Endothelial cell of umbilical vein (primary cell): Measurements from ENCODE around the gene MOBP. TPM values are rescaled to one million over a fixed set of nuclear protein-coding genes. Genes with fewer than 3 reads are reported as not detected.

Source experiments
- BruUV-seq: library from RNA; stranded (reverse); fragments of 400-500 nt; replicated peaks from 2 replicates; lab custom pipeline; 2021; lab: Mats Ljungman, UMichigan
- CTCF ChIA-PET: fragments of 300-600, 350-600 bp; sonication (Branson Sonifier 250); formaldehyde crosslinking; loops from one replicate; lab custom pipeline; 2021; ENCODE audit warnings: antibody characterized with exemption, inconsistent platforms; lab: Charles Lee
- POLR2A ChIA-PET: fragments of 300-600, 350-600 bp; sonication (Branson Sonifier 250); formaldehyde crosslinking; loops from one replicate; lab custom pipeline; 2021; ENCODE audit warnings: antibody characterized with exemption, inconsistent platforms; lab: Charles Lee
- DNase-seq: peaks from one replicate; pipeline ENCODE4 v3.0.0-alpha.2; 2011; ENCODE audit warnings: low read depth, low spot score
- FAIRE-seq: peaks from 2 replicates; lab custom pipeline; 2011; peaks lifted over from hg19 to GRCh38; lab: Jason Lieb, UNC
- H2AFZ ChIP-seq: 2 replicates; pipeline ENCODE4 v1.6.0; 2012; ENCODE audit warnings: low read depth, low read length, control low read depth, inconsistent platforms
- H3K27ac ChIP-seq: 2 replicates; pipeline ENCODE4 v1.5.1; 2011; ENCODE audit warnings: low read depth, mild to moderate bottlenecking, control low read depth, low read length, moderate library complexity; ENCODE audit not compliant: insufficient read depth
- H3K27me3 ChIP-seq, 2 experiments: 2 replicates each; pipeline versions ENCODE4 v1.6.0 to v1.6.1; 2011; ENCODE audit warnings: low read length in 2 of 2, mixed read lengths in 1 of 2; ENCODE audit not compliant: control insufficient read depth in 2 of 2, insufficient read depth in 2 of 2
- H3K36me3 ChIP-seq, 2 experiments: 2 replicates in 1 of 2; 3 replicates in 1 of 2; pipeline ENCODE4 v1.5.1; 2011; ENCODE audit warnings: low read length in 2 of 2, mild to moderate bottlenecking in 1 of 2, moderate library complexity in 1 of 2; ENCODE audit not compliant: control insufficient read depth in 2 of 2, insufficient read depth in 2 of 2; ENCODE audit errors: extremely low read depth in 1 of 2
- H3K4me1 ChIP-seq: 3 replicates; pipeline ENCODE4 v1.5.1; 2011; ENCODE audit warnings: mild to moderate bottlenecking, low read length; ENCODE audit not compliant: control insufficient read depth, insufficient read depth; ENCODE audit errors: extremely low read depth
- H3K4me2 ChIP-seq: 2 replicates; pipeline ENCODE4 v1.6.1; 2011; ENCODE audit warnings: low read length, control low read depth, mixed read lengths; ENCODE audit not compliant: insufficient read depth
- H3K4me3 ChIP-seq, 3 experiments: fragments of 200-600 bp in 1 of 3; sonication (generic), shearing (Covaris generic) in 1 of 3; replicated peaks in 1 of 3; 2 replicates each; pipeline ENCODE4 v1.5.1; 2011 to 2016; ENCODE audit warnings: control low read depth in 3 of 3, low read length in 3 of 3, mild to moderate bottlenecking in 2 of 3, inconsistent platforms in 1 of 3, low read depth in 1 of 3, moderate library complexity in 1 of 3; ENCODE audit not compliant: insufficient read depth in 1 of 3
- H3K79me2 ChIP-seq: 2 replicates; pipeline ENCODE4 v1.6.0; 2012; ENCODE audit warnings: low read length, inconsistent platforms; ENCODE audit not compliant: control insufficient read depth, insufficient read depth
- H3K9ac ChIP-seq: replicated peaks from 2 replicates; pipeline ENCODE3; 2011; ENCODE audit warnings: low read length, control low read depth; ENCODE audit not compliant: insufficient read depth; ENCODE audit errors: extremely low read depth
- H3K9me1 ChIP-seq: replicated peaks from 3 replicates; pipeline ENCODE4 v1.6.0; 2011; ENCODE audit warnings: mild to moderate bottlenecking, low read length; ENCODE audit not compliant: control insufficient read depth, insufficient read depth; ENCODE audit errors: extremely low read depth
- H3K9me3 ChIP-seq: replicated peaks from 2 replicates; pipeline ENCODE4 v1.5.1; 2012; ENCODE audit warnings: low read length, inconsistent platforms; ENCODE audit not compliant: control insufficient read depth, insufficient read depth
- H4K20me1 ChIP-seq: replicated peaks from 2 replicates; pipeline ENCODE3; 2011; ENCODE audit warnings: mild to moderate bottlenecking, low read length; ENCODE audit not compliant: control insufficient read depth, insufficient read depth; ENCODE audit errors: extremely low read depth
- EZH2 ChIP-seq: IDR thresholded peaks from 2 replicates; pipeline ENCODE4 v1.6.1; 2012; ENCODE audit warnings: borderline replicate concordance, low read depth, mild to moderate bottlenecking, moderate library complexity, low read length, inconsistent platforms; ENCODE audit not compliant: severe bottlenecking
- FOS ChIP-seq: IDR thresholded peaks from 2 replicates; pipeline ENCODE4 v1.6.1; 2011; ENCODE audit warnings: mild to moderate bottlenecking, low read length, moderate library complexity, borderline replicate concordance; ENCODE audit not compliant: insufficient read depth
- GATA2 ChIP-seq: IDR thresholded peaks from 2 replicates; pipeline ENCODE4 v1.7.0; 2011; ENCODE audit warnings: low read depth, mild to moderate bottlenecking, moderate library complexity, mixed read lengths, low read length; ENCODE audit not compliant: insufficient read length, insufficient read depth
- JUN ChIP-seq: IDR thresholded peaks from 2 replicates; pipeline ENCODE4 v1.6.1; 2011; ENCODE audit warnings: borderline replicate concordance, low read depth; ENCODE audit not compliant: insufficient read length, insufficient read depth
- MYC ChIP-seq: IDR thresholded peaks from one replicate; pipeline ENCODE4 v1.6.1; 2011; ENCODE audit warnings: mild to moderate bottlenecking, low read depth, low read length
- POLR2A ChIP-seq: IDR thresholded peaks from 2 replicates; pipeline ENCODE4 v1.6.1; 2012; ENCODE audit warnings: low read depth, mild to moderate bottlenecking, control low read depth, low read length
- POLR2AphosphoS5 ChIP-seq: IDR thresholded peaks from 2 replicates; pipeline ENCODE4 v1.6.1; 2012; ENCODE audit warnings: low read depth, mild to moderate bottlenecking, control low read depth, low read length, moderate library complexity; ENCODE audit not compliant: insufficient read depth
- dilution Hi-C: fragments of 300-500 bp; cut with MboI; formaldehyde crosslinking; loops from one replicate; pipeline ENCODE4 v1.15.0; 2019; ENCODE audit warnings: low sequenced_read_pairs; ENCODE audit not compliant: extremely low pct_ligation_motif_present
- intact Hi-C: fragments of 100-400 bp; cut with micrococcal nuclease; formaldehyde crosslinking; loops from one replicate; pipeline ENCODE4 v1.10.0; 2022
- polyA plus RNA-seq, 4 experiments: library from polyadenylated mRNA; depleted of rRNA in 3 of 4; stranded (reverse) in 3 of 4; unstranded in 1 of 4; fragments of >200 nt; gene quantifications; 2 replicates each; pipeline versions ENCODE4 v1.2.1 to v1.2.3, GENCODE V29; 2011 to 2012; ENCODE audit warnings: missing spikeins in 1 of 4
- total RNA-seq: library from RNA; stranded (reverse); gene quantifications from 2 replicates; pipeline ENCODE4 v1.2.3, GENCODE V29; 2021
- TF ChIP-seq, protein P1 (sequence below), 2 donors: IDR thresholded peaks; 1 replicate in 1 of 2; 2 replicates in 1 of 2; pipeline ENCODE4 v1.5.1; 2011; ENCODE audit warnings: low read length in 2 of 2, mild to moderate bottlenecking in 2 of 2, moderate library complexity in 2 of 2, control low read depth in 1 of 2, inconsistent platforms in 1 of 2, low read depth in 1 of 2; ENCODE audit not compliant: insufficient read depth in 1 of 2; ENCODE audit errors: extremely low read depth in 1 of 2
- TF ChIP-seq, protein P2 (sequence below): IDR thresholded peaks from 2 replicates; pipeline ENCODE4 v1.6.1; 2011; ENCODE audit not compliant: insufficient read depth, insufficient read length

Gene MOBP
- total and polyA plus RNA-seq, 2 donors (not counting 3 experiments of a cell fraction or from before 2014, with no cell fraction given), result 2.0 to 2.3 TPM

DNA sequence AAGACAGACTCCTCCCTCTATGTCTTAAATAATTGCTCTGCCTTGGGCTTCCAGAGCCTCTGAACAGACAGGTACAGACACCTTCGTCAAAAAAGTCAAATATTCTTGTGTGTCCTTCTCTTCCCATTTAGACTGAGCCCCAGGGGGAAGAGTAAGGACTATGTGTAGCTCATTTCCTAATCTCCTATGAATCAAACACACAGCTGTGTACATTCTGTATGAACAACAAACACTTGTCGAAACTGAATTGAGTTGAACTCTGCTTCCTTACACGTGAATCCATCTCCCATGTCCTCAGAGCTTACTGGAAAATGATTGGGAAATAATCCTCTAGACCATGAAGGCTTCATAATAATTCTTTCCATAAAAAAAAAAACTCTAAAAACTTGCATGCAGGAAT, 80.8 kb downstream of the MOBP start:
- FAIRE-seq (peak; percentile 4), DNase-seq (peak; percentile 55)
- no peak overlapping the region for H2AFZ ChIP-seq
- H3K27ac ChIP-seq, result no peak overlapping the region
- no peaks in the 10 kb centered on the region for H4K20me1 ChIP-seq
- TF ChIP-seq POLR2A (no peak), FOS (peak; percentile 26), JUN (peak; percentile 25)
- no peak overlapping the region for H3K4me3 ChIP-seq
- H3K79me2 ChIP-seq, result no peaks in the 10 kb centered on the region
- H3K9me1 ChIP-seq, result no peaks in the 10 kb centered on the region
- ChIA-PET CTCF (interaction anchor here (0.5 to 1.0 kb wide), 4 partner anchors 8 to 397 kb away, joined by 3 to 4 read pairs (median 4); no protein-coding TSS in a partner anchor), POLR2A (no interaction called here)
- intact Hi-C loops (no loop called here), dilution Hi-C loops (no loop called here)
- no peaks in the 10 kb centered on the region for H3K9me3 ChIP-seq
- no peak overlapping the region for H3K9ac ChIP-seq
- H3K4me1 ChIP-seq, result no peaks in the 10 kb centered on the region
- no peaks in the 10 kb centered on the region for H3K36me3 ChIP-seq
- H3K27me3 ChIP-seq, result peaks cover 0 to 3% of the 10 kb centered on the region in 2 experiments
- H3K4me2 ChIP-seq, result no peak overlapping the region
- no TSS peak for BruUV-seq

DNA sequence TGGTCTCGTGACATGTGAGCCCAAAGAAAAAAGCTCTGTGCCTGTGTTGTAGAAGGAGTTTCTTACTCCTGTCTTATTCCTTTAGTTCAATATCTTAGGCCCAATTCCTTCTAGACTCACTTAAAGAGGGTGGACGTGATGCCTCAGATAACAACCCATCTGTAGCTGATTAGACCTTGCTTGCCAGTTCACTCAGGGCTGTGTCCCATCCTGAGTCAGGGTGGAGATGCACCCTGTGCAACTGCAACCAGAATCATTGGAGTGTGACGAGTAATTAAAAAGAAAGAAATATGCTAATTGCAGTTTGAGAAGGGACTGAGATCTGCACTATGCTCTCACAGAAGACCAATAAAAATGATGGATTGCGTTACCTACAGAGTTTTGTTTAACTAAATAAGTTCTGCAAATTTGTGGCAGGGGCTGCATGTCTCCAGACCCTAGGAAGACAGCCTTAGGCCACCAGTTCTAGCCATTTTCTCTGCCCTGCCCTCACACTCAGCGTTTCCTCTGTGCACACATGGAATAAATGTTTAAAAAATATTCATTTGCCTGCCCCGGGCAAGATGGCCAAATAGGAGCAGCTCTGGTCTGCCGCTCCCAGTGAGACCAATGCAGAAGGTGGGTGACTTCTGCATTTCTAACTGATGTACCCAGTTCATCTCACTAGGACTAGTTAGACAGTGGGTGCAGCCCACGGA, 83.0 kb downstream of the MOBP start:
- Histone ChIP-seq H3K79me2 (no peaks in the 10 kb centered on the region), H2AFZ (no peak overlapping the region), H3K9me1 (no peaks in the 10 kb centered on the region), H3K4me2 (no peak overlapping the region), H3K36me3 (no peaks in the 10 kb centered on the region), H3K4me1 (no peaks in the 10 kb centered on the region), H3K9ac (no peak overlapping the region), H3K4me3 (no peak overlapping the region), H4K20me1 (no peaks in the 10 kb centered on the region), H3K9me3 (no peaks in the 10 kb centered on the region), H3K27me3 (peaks cover 0 to 3% of the 10 kb centered on the region in 2 experiments), H3K27ac (no peak overlapping the region)
- TF ChIP-seq, protein P1, sequence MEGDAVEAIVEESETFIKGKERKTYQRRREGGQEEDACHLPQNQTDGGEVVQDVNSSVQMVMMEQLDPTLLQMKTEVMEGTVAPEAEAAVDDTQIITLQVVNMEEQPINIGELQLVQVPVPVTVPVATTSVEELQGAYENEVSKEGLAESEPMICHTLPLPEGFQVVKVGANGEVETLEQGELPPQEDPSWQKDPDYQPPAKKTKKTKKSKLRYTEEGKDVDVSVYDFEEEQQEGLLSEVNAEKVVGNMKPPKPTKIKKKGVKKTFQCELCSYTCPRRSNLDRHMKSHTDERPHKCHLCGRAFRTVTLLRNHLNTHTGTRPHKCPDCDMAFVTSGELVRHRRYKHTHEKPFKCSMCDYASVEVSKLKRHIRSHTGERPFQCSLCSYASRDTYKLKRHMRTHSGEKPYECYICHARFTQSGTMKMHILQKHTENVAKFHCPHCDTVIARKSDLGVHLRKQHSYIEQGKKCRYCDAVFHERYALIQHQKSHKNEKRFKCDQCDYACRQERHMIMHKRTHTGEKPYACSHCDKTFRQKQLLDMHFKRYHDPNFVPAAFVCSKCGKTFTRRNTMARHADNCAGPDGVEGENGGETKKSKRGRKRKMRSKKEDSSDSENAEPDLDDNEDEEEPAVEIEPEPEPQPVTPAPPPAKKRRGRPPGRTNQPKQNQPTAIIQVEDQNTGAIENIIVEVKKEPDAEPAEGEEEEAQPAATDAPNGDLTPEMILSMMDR (IDR thresholded peaks at IDR 0.05; ENCODE audit: extremely low read depth in 1 of 2, insufficient read depth in 1 of 2, low read depth in 1 of 2, low read length in 2 of 2), result no peak
- TF ChIP-seq, protein P2, sequence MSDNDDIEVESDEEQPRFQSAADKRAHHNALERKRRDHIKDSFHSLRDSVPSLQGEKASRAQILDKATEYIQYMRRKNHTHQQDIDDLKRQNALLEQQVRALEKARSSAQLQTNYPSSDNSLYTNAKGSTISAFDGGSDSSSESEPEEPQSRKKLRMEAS, result no peak
- TF ChIP-seq GATA2 (no peak), POLR2A (no peak), EZH2 (no peak), MYC (no peak), POLR2AphosphoS5 (no peak)
- dilution Hi-C loops, result no loop called here
- ChIA-PET CTCF (no interaction called here), POLR2A (no interaction called here)
- no TSS peak for BruUV-seq
- DNase-seq (no peak), FAIRE-seq (no peak)
- intact Hi-C loops, result no loop called here
